Small intestine (tissue), 7 donors: ENCODE results near the gene VOPP1. TPM values are rescaled to one million over a fixed set of nuclear protein-coding genes. Genes with fewer than 3 reads are reported as not detected.
"Not testable (repeated sequence)": the region's sequence is repeated elsewhere in the genome, so short reads cannot be mapped to it uniquely, and the experiment has no call there.

ENCODE experiments used
- DNase-seq, 2 donors: peaks; one replicate each; pipeline versions ENCODE4 v3.0.0 to v3.0.0-alpha.2; 2013
- FAIRE-seq: peaks from 2 replicates; lab custom pipeline; 2012; peaks lifted over from hg19 to GRCh38; lab: Jason Lieb, UNC
- H3K27ac ChIP-seq, 3 donors: one replicate each; pipeline ENCODE4 v1.5.1; 2013; ENCODE audit warnings: low read length in 2 of 3, mild to moderate bottlenecking in 2 of 3, control low read depth in 1 of 3, inconsistent platforms in 1 of 3, low read depth in 1 of 3, moderate library complexity in 1 of 3
- H3K27me3 ChIP-seq, 3 donors: one replicate each; pipeline ENCODE4 v1.6.1; 2013; ENCODE audit warnings: low read length in 3 of 3, inconsistent platforms in 1 of 3; ENCODE audit not compliant: control insufficient read depth in 3 of 3, insufficient read depth in 3 of 3
- H3K36me3 ChIP-seq, 3 donors: one replicate each; pipeline ENCODE4 v1.6.1; 2013; ENCODE audit warnings: low read length in 3 of 3, inconsistent platforms in 1 of 3, low read depth in 1 of 3, mild to moderate bottlenecking in 1 of 3, moderate library complexity in 1 of 3; ENCODE audit not compliant: control insufficient read depth in 3 of 3, insufficient read depth in 2 of 3
- H3K4me1 ChIP-seq, 3 donors: one replicate each; pipeline ENCODE4 v1.6.1; 2013; ENCODE audit warnings: low read length in 2 of 3, inconsistent platforms in 1 of 3, low read depth in 1 of 3, mild to moderate bottlenecking in 1 of 3, moderate library complexity in 1 of 3; ENCODE audit not compliant: control insufficient read depth in 3 of 3, insufficient read depth in 2 of 3
- H3K4me3 ChIP-seq, 3 donors: one replicate each; pipeline ENCODE4 v1.5.1; 2013; ENCODE audit warnings: low read length in 3 of 3, control low read depth in 1 of 3, inconsistent platforms in 1 of 3, low read depth in 1 of 3, mild to moderate bottlenecking in 1 of 3, moderate library complexity in 1 of 3
- H3K9me3 ChIP-seq, 2 donors: one replicate each; pipeline ENCODE4 v1.6.1; 2013; ENCODE audit warnings: low read depth in 1 of 2, low read length in 1 of 2; ENCODE audit not compliant: control insufficient read depth in 2 of 2, insufficient read depth in 1 of 2
- WGBS, 3 donors: extraction: QIAGEN DNeasy Blood & Tissue Kit; methylation state at CpG; one replicate each; pipeline ENCODE4 v1.1.7; 2013; 5-methylcytosine and 5-hydroxymethylcytosine counted together
- polyA plus RNA-seq, 4 donors: library from polyadenylated mRNA; stranded (reverse) in 3 of 4; unstranded in 1 of 4; fragments of 200-250 nt in 3 of 4; fragments of 120-200 nt in 1 of 4; gene quantifications; one replicate each; pipeline versions ENCODE4 v1.2.1 to v1.2.3, GENCODE V29; 2013
- donor health status: healthy with polysubstance abuse.
- donor health status: control.
- donor health status: control.
- donor health status: Bipolar disorder and iron deficiency.
- donor health status: healthy.

The VOPP1 gene
- polyA plus RNA-seq, 4 donors: 24.6 to 37.8 (median 33.1) TPM

DNA sequence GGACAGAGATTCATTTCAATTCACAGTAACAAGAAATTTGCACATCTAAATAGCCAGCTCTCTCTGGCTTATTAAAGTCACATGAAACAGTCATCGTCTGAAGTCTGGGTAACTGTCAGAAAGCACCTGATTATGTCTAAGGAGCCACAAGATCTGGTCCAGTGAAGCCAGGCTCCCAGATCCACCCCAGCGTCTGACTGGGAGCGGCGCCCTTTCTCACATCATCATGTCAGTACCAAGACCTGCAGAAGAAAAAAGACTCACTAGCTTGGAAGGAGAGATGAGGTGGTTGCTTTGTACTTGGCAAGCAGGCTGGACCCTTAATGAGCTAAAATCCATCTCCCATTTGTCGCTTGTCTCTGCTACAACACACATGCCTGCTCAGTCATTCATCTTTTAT lies 58.4 kb downstream of the VOPP1 start:
- H3K9me3 ChIP-seq: no peaks in the 10 kb centered on the region
- no peak for DNase-seq

DNA sequence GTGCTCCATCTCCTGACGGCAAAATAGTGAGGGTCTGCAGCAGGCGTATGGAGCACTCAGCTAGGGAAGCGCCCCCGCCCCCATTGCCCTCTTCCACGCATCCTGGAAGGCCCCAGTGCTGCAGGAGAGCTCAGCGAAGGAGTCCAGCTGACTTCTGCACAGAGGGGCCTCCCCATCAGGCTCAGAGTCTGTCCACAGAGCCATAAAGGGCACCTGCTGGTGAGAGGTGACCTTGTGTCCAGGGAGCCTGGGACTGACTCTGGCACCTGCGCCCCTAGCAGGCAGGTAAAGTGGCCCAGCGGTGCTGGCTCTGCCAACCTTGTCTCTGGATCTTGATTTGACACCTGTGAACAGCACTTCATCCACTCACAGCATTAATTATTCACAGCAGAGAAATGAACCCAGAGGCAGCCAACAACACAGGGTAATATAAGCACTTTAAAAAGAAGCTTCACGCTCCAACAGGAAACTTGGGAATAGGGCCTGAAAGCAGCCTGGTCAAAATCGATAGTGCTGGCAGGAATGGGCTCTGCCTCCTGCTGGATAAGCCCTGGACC lies 59.6 kb downstream of the VOPP1 start:
- H3K4me3 ChIP-seq: no peak overlapping the region
- DNase-seq (no peak), FAIRE-seq (no peak)
- H3K36me3 ChIP-seq: peaks cover 3 to 28% (median 6%) of the 10 kb centered on the region in 3 donors
- 89 to 94% (median 91%) methylated on average over 10 of the region's 10 CpGs for WGBS, 3 donors
- H3K4me1 ChIP-seq: no peaks in the 10 kb centered on the region
- H3K27ac ChIP-seq: no peak overlapping the region
- H3K27me3 ChIP-seq: no peaks in the 10 kb centered on the region
- no peaks in the 10 kb centered on the region for H3K9me3 ChIP-seq

More for the DNA sequence above, 58.4 kb downstream of the VOPP1 start:
- no peak overlapping the region for H3K4me3 ChIP-seq
- no peaks in the 10 kb centered on the region for H3K27me3 ChIP-seq
- 91 to 97% (median 91%) methylated on average over 5 of the region's 5 CpGs for WGBS, 3 donors
- FAIRE-seq: no peak
- H3K4me1 ChIP-seq: no peaks in the 10 kb centered on the region
- H3K36me3 ChIP-seq: peaks cover 3 to 36% (median 11%) of the 10 kb centered on the region in 3 donors
- no peak overlapping the region for H3K27ac ChIP-seq

DNA sequence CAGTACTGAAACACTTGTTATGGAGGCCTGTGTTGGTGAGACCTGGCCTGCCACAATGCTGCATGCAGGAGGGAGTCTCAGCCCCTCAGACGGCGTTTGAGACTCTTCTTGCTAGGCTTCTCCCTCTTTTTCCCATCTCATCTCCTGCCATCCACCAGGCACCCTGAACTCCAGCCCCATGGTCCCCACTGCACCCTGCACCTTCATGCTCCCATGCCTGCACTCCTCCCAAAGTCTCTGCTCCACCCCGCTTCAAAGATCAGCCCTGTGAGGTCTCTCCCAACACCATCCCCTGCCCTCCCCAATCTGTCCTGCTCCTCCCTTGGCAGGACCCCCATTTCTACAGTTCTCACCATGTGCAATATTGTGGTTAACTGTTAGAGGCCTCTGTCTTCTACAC lies 61.7 kb downstream of the VOPP1 start:
- FAIRE-seq: no peak

DNA sequence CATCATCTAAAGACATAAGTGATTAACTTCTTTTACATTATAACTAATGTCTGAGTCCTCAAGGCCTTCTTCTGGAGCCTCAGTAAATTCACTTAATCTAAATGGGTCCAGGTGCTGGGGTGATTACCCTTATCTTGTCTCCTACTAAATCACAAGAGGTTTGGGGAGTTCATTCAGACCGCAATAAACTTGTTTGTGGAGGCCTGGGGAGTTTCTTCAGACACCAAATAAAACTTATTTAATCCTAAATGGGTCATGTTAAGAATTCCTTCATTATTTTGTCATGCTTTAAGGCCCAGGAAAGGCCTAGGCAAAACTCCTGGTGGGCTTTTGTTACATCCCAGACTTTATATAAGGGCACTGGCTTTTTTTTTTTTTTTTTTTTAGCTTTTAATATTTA lies 62.1 kb downstream of the VOPP1 start:
- not testable (repeated sequence) for H3K4me3 ChIP-seq, H3K9me3 ChIP-seq, FAIRE-seq, DNase-seq, H3K27ac ChIP-seq, H3K4me1 ChIP-seq, H3K27me3 ChIP-seq
- peaks cover 0 to 16% (median 5%) of the 10 kb centered on the region in 3 donors for H3K36me3 ChIP-seq
- 83 to 100% (median 90%) methylated on average over 1 of the region's 1 CpG for WGBS, 3 donors

More for the DNA sequence above, 61.7 kb downstream of the VOPP1 start:
- peaks cover under 1 to 19% (median 5%) of the 10 kb centered on the region in 3 donors for H3K36me3 ChIP-seq
- no peak overlapping the region for H3K4me3 ChIP-seq
- 91 to 100% (median 97%) methylated on average over 3 of the region's 3 CpGs for WGBS, 3 donors
- DNase-seq: no peak
- no peaks in the 10 kb centered on the region for H3K4me1 ChIP-seq
- no peak overlapping the region for H3K27ac ChIP-seq
- no peaks in the 10 kb centered on the region for H3K9me3 ChIP-seq
- no peaks in the 10 kb centered on the region for H3K27me3 ChIP-seq

DNA sequence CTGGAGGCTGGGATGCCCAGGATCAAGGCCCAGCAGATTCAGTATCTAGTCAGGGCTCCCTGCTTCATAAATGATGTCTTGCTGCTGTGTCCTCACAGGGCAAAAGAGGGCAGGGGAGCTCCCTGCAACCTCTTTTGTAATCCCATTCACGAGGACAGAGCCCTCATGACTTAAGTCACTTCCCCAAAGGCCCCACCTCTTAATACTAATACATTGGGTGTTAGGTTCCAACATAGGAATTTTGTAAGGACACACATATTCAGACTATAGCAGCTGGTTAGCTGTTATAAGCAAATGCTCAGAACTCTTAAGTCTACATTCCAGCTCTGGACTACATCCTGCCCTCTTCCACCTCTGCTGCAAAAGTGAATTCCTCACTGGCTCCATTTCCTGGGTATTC lies 63.0 kb downstream of the VOPP1 start:
- Histone ChIP-seq H3K27ac (peak overlapping the region in 1 of 3 donors; percentile 70), H3K36me3 (peaks cover 0 to 14% (median 2%) of the 10 kb centered on the region in 3 donors), H3K4me3 (no peak overlapping the region), H3K27me3 (no peaks in the 10 kb centered on the region), H3K4me1 (no peaks in the 10 kb centered on the region), H3K9me3 (no peaks in the 10 kb centered on the region)
- 54 to 74% (median 57%) methylated on average over 1 of the region's 1 CpG for WGBS, 3 donors
- DNase-seq (no peak), FAIRE-seq (no peak)

DNA sequence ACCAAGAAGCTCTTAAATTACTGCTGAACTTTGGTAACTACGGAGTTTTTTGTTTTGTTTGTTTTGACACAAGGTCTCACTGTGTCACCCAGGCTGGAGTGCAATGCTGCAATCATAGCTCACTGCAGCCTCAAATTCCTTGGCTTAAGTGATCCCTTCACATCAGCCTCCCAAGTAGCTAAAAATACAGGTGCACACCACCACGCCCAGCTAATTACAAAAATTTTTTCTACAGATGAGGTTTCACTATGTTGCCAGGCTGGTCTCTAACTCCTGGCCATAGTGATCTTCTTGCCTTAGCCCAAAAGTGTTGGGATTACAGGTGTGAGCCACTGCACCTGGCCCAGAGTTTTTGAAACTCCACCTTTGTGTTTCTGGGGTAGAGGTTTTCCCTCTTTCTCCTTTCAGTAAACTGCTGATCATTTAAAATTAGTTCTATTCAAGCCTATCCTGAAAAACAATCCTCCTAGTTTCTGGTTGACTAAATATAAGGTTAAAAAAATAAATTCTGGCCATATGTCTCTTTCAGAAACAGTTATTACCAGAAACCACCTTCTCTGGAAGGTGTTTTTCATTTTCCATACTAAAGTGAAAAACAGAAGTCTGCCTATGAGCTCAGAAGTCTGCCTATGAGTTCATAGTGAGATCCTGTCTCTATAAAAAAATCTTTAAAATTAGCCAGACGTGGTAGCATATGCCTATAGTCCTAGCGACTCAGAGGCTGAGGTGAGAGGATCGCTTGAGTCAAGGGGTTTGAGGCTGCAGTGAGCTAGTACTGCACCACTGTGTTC lies 63.9 kb downstream of the VOPP1 start:
- Histone ChIP-seq H3K36me3 (peaks cover 0 to 15% (median 2%) of the 10 kb centered on the region in 3 donors), H3K27ac (peak overlapping the region in 1 of 3 donors; percentile 2), H3K9me3 (no peaks in the 10 kb centered on the region), H3K27me3 (no peaks in the 10 kb centered on the region), H3K4me3 (no peak overlapping the region), H3K4me1 (no peaks in the 10 kb centered on the region)
- FAIRE-seq (no peak), DNase-seq (no peak)
- WGBS, 3 donors: 80 to 95% (median 87%) methylated on average over 5 of the region's 5 CpGs

DNA sequence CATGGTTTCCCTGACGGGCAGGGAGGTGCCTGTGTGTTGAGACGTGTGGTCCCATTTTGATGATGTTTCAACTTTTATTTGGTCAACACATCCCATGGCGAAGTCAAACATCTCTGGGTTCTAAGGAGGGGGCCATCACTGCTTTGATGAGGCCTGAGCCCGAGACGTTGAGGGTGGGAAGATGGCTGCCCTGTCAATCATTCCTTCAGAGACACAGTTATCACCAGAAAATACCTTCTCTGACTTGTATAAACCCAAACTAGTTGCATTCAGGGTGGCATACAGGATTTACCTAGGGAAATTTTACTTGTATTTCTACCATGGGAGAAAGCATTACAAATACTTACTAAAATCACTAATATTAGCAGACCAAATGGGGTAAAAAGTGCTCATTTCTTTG lies 64.6 kb downstream of the VOPP1 start:
- peaks cover 0 to 11% (median 2%) of the 10 kb centered on the region in 3 donors for H3K36me3 ChIP-seq
- peak overlapping the region in 1 of 3 donors; percentile 2 for H3K27ac ChIP-seq
- H3K4me1 ChIP-seq: no peaks in the 10 kb centered on the region
- DNase-seq (no peak), FAIRE-seq (no peak)
- 86 to 96% (median 89%) methylated on average over 5 of the region's 5 CpGs for WGBS, 3 donors
- no peaks in the 10 kb centered on the region for H3K9me3 ChIP-seq
- no peak overlapping the region for H3K4me3 ChIP-seq
- H3K27me3 ChIP-seq: no peaks in the 10 kb centered on the region

DNA sequence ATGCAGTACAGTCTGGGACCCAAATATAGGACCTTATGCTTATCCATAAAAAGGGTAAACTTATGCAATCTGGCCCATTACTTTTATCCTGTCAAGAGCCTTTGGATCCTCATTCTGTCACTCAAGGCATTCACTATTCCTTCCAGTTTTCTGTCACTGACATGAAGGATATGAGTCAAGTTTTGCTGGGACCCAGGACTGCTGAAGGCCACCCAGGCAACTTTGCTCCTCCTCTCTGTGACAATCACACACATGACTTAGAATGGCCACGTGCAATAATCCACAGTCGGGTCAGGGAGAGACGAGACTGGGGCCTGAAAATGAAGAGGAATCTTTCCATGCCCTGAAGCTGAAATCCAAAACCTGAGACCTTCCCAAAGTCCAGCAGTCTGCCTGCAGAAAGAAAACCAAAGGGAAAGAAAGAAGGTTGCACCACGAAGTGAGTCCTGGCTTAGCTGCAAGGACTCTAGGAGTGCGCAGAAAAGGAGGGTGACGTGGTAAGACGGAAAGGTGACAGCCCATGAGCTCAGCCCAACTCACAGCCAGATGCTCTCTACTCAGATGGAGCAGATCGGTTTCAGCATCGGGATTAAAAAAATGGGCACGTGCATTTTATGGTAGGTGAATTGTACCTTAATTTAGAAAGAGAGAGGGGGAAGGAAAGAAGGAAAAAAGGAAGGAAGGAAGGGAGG lies 67.2 kb downstream of the VOPP1 start:
- Histone ChIP-seq H3K4me3 (no peak overlapping the region), H3K9me3 (no peaks in the 10 kb centered on the region), H3K27me3 (no peaks in the 10 kb centered on the region), H3K27ac (no peak overlapping the region), H3K4me1 (no peaks in the 10 kb centered on the region), H3K36me3 (peaks cover 0 to 11% (median 0%) of the 10 kb centered on the region in 3 donors)
- WGBS, 3 donors: 92 to 96% (median 94%) methylated on average over 10 of the region's 10 CpGs
- FAIRE-seq (no peak), DNase-seq (no peak)
